Measurements from ENCODE around the gene POLR3A. TPM values are rescaled to one million over a fixed set of nuclear protein-coding genes. Genes with fewer than 3 reads are reported as not detected.

Gene POLR3A
- total RNA-seq, 1 experiment from 2014 or later, result 38.0 TPM

DNA sequence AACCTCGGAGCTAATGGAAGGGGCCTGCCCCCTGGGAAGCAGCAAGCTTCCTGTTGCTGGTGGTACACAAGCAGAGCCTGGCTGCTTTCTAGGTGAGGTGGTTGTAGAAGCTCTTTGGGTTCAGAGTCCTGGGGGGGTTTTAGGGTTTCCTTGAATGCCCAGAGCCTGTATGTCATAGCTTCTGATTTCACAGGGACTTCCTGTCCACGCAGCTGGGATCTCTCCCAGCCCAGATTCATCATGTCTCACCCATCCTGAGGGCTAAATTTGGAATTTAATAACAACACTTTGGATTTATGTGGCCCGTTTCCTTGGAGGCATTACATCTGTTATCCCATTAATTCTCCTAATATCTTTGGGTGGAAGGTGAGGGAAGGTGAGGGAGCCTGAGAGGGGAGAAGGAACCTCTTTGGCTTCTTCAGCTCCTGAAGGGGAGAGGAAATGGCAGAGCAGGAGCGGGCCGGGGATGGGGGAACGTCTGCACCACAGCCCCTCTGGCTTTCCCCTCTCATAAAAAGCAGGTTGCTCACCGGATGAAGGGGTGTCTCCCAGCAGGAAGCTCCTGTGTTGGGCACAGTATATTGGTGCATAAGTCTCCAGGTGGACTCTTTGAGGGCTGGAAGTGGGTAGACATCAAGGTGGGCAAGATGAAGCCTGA, 24.0 kb upstream of the POLR3A start:
- TF ChIP-seq, protein P1, sequence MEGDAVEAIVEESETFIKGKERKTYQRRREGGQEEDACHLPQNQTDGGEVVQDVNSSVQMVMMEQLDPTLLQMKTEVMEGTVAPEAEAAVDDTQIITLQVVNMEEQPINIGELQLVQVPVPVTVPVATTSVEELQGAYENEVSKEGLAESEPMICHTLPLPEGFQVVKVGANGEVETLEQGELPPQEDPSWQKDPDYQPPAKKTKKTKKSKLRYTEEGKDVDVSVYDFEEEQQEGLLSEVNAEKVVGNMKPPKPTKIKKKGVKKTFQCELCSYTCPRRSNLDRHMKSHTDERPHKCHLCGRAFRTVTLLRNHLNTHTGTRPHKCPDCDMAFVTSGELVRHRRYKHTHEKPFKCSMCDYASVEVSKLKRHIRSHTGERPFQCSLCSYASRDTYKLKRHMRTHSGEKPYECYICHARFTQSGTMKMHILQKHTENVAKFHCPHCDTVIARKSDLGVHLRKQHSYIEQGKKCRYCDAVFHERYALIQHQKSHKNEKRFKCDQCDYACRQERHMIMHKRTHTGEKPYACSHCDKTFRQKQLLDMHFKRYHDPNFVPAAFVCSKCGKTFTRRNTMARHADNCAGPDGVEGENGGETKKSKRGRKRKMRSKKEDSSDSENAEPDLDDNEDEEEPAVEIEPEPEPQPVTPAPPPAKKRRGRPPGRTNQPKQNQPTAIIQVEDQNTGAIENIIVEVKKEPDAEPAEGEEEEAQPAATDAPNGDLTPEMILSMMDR (conservative IDR thresholded peaks at IDR 0.05), result no peak

More for the DNA sequence above, 24.0 kb upstream of the POLR3A start:
- Histone ChIP-seq H3K56ac (ENCODE audit: insufficient read length, low read depth, low read length) (no peak overlapping the region), H3K23me2 (ENCODE audit: insufficient read length, low read depth, low read length, poor library complexity, severe bottlenecking) (no peaks in the 10 kb centered on the region), H3K4me2 (ENCODE audit: insufficient read depth, insufficient read length, low read length) (no peak overlapping the region), H2AK5ac (ENCODE audit: insufficient read length, low read length) (no peak overlapping the region), H4K8ac (replicated peaks; ENCODE audit: insufficient read length, low read depth, low read length) (no peak overlapping the region), H3K27ac (ENCODE audit: insufficient read length, low read depth, low read length) (no peak overlapping the region), H3K9ac (ENCODE audit: extremely low read depth, insufficient read length, low read length) (no peak overlapping the region), H3K79me1 (ENCODE audit: insufficient read depth, low read depth, low read length, poor library complexity, severe bottlenecking) (no peaks in the 10 kb centered on the region), H3K14ac (ENCODE audit: insufficient read depth, low read length) (no peak overlapping the region), H2BK5ac (ENCODE audit: insufficient read length, low read length) (no peak overlapping the region), H3K4me1 (ENCODE audit: insufficient read depth, low read length) (no peaks in the 10 kb centered on the region), H2BK120ac (ENCODE audit: low read depth, low read length, poor library complexity, severe bottlenecking) (no peak overlapping the region), H2BK20ac (ENCODE audit: low read depth, low read length, poor library complexity, severe bottlenecking) (no peak overlapping the region), H4K20me1 (ENCODE audit: control insufficient read depth, insufficient read depth, insufficient read length) (no peaks in the 10 kb centered on the region), H3K23ac (ENCODE audit: insufficient read length, low read depth, low read length) (no peak overlapping the region), H3K9me3 (ENCODE audit: control insufficient read depth, low read depth, low read length) (no peaks in the 10 kb centered on the region), H2BK12ac (ENCODE audit: insufficient read length, low read depth, low read length) (no peak overlapping the region), H3K4ac (ENCODE audit: low read depth, low read length) (no peak overlapping the region), H4K91ac (ENCODE audit: insufficient read length, low read depth, low read length) (no peak overlapping the region), H3K79me2 (ENCODE audit: insufficient read depth, low read length) (no peaks in the 10 kb centered on the region), H3K27me3 (ENCODE audit: insufficient read depth, low read length) (no peaks in the 10 kb centered on the region), H2BK15ac (ENCODE audit: low read depth, low read length) (no peak overlapping the region), H4K5ac (ENCODE audit: insufficient read length, low read depth, low read length) (no peak overlapping the region), H3T11ph (ENCODE audit: low read length) (no peak overlapping the region), H2AFZ (ENCODE audit: low read length) (no peak overlapping the region), H3K18ac (ENCODE audit: insufficient read length, low read depth, low read length) (no peak overlapping the region)
- H3K9me3 Mint-ChIP-seq, result no peaks in the 10 kb centered on the region
- no peak for DNase-seq
- no CpG with 5 or more reads among the region's 7 CpGs for WGBS (ENCODE audit: extremely low coverage, insufficient read length, low lambda C conversion rate)
- no peaks in the 10 kb centered on the region for H3K27me3 Mint-ChIP-seq (ENCODE audit: low read depth)
- peaks cover 0 to 7% of the 10 kb centered on the region in 2 experiments; a peak in 1 of 4 replicates for H3K4me1 Mint-ChIP-seq
- peak overlapping the region in 2 of 3 experiments; percentile 77 to 91; a peak in 4 of 7 replicates for H3K27ac Mint-ChIP-seq
- H3K4me3 Mint-ChIP-seq, result no peak overlapping the region; a peak in 1 of 5 replicates
- peaks cover 4 to 9% (median 5%) of the 10 kb centered on the region in 3 experiments; a peak in 4 of 7 replicates for H3K36me3 Mint-ChIP-seq (ENCODE audit: insufficient read depth in 1 of 3, low read depth in 3 of 3)
